ENCODE data around the gene TCN1.

TCN1 gene

DNA sequence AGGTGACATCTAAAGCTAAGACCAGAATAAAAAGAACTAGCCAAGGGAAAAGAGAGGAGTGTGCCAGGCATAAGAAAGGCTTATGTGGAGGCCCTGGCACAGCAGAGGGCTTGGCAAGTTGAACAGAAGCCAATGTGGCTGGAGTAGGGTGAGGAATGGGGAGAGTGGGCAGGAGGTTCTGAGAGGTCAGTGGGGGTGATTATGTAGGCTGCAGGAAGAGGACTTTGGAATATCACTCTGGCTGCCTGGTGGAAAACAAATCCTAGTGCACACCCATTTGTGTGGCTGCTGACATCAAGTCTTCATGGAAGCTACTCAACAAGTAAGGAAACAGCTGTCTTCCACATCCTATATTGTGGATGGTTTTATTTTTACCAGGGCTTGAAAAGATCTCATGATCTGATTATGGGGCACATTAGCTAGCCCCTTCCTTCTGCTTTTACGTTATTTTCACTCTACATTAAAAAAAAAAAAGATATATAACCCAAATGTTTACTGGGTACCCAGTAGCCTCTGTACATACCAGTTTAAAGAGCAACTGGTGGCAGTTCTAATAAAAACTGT lies 59.2 kb downstream of the TCN1 start:
- no peak for DNase-seq

GRCh38 chr11:59804061-59804460 lies 62.2 kb downstream of the TCN1 start:
- no peak for DNase-seq
